HFFc6 (cell line): ENCODE data around the gene DEDD. TPM values are rescaled to one million over a fixed set of nuclear protein-coding genes. Genes with fewer than 3 reads are reported as not detected.

Experiments used
- DNase-seq: peaks from one replicate; pipeline ENCODE4 v3.0.0-alpha.2; 2018
- H3K27ac Mint-ChIP-seq: 2 replicates; pipeline ENCODE4 v1.8.0; 2020; ENCODE audit warnings: mild to moderate bottlenecking, mixed read lengths
- H3K27me3 Mint-ChIP-seq: 2 replicates; pipeline ENCODE4 v1.8.0; 2021; ENCODE audit warnings: mild to moderate bottlenecking, moderate library complexity, mixed read lengths; ENCODE audit not compliant: insufficient read depth
- H3K36me3 Mint-ChIP-seq: 2 replicates; pipeline ENCODE4 v1.8.0; 2021; ENCODE audit warnings: low read depth, mixed read lengths
- H3K4me1 Mint-ChIP-seq: 2 replicates; pipeline ENCODE4 v1.8.0; 2020; ENCODE audit warnings: low read depth, mixed read lengths
- H3K4me3 Mint-ChIP-seq: 2 replicates; pipeline ENCODE4 v1.8.0; 2020; ENCODE audit warnings: mild to moderate bottlenecking, moderate library complexity, mixed read lengths
- H3K9me3 Mint-ChIP-seq: 2 replicates; pipeline ENCODE4 v1.8.0; 2020; ENCODE audit warnings: mild to moderate bottlenecking, mixed read lengths
- total RNA-seq, 6 experiments: library from RNA; stranded (reverse); fragmentation: NEBNext Ultra II Directional; extraction: Animal tissue kit (Norgen Biotek cat#: 25700); gene quantifications; 2 replicates in 1 of 6; 3 replicates in 5 of 6; pipeline ENCODE4 v1.2.3, GENCODE V29; 2021
- TF ChIP-seq, protein P1 (sequence below): fragments of 200-600 bp; sonication (generic); IDR thresholded peaks from 2 replicates; pipeline ENCODE4 v1.5.0; 2021; ENCODE audit warnings: antibody characterized with exemption, mild to moderate bottlenecking

The DEDD gene
- total RNA-seq, 6 experiments from 2014 or later = 29.8 to 39.2 (median 36.0) TPM

DNA sequence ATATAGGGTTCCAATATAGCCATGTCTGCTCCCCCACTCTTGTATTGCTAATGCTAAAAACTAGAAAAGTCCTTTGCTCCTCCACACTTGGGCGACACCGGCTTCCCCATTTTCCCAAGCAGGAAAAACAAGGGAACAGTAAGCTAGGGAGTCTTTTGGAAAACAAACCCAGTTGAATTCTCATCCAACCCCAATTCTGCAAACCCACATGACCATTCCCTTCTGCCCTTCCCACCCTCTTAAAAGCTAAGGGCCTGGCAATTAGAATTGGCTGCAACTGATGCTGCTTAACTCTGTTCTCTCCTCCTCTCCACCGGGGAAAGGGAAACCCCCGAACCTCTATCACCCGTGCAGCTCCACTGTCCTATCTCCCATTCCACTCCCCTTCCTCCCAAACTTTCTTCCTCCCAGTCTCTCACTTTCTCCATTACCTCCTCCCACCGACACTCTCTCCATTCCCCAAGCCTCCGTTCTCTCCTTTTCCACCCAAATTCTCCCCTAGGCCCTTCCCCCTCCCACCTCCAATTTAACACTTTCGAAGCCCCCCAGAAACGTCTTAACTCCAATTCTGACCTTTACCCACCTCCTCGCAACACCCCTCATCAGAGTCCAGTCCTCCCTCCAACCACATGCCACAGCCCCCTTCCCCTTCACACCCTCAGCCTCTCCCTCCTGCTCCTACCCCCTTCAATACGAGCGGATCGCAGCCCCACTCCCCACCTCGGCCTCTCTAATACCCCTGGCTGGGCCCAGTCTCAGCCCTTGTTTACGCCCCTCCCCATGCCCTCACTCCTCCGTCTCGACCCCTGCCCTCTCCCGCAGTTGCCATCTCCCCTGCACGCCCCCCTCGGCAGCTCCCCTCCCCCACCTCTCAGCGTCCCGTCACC is 701 bp downstream of the DEDD start:
- H3K9me3 Mint-ChIP-seq = no peaks in the 10 kb centered on the region
- H3K36me3 Mint-ChIP-seq = peaks cover 32% of the 10 kb centered on the region
- no peak overlapping the region for H3K27ac Mint-ChIP-seq
- TF ChIP-seq, protein P1, sequence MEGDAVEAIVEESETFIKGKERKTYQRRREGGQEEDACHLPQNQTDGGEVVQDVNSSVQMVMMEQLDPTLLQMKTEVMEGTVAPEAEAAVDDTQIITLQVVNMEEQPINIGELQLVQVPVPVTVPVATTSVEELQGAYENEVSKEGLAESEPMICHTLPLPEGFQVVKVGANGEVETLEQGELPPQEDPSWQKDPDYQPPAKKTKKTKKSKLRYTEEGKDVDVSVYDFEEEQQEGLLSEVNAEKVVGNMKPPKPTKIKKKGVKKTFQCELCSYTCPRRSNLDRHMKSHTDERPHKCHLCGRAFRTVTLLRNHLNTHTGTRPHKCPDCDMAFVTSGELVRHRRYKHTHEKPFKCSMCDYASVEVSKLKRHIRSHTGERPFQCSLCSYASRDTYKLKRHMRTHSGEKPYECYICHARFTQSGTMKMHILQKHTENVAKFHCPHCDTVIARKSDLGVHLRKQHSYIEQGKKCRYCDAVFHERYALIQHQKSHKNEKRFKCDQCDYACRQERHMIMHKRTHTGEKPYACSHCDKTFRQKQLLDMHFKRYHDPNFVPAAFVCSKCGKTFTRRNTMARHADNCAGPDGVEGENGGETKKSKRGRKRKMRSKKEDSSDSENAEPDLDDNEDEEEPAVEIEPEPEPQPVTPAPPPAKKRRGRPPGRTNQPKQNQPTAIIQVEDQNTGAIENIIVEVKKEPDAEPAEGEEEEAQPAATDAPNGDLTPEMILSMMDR = no peak
- DNase-seq = peak; percentile 33
- peaks cover 31% of the 10 kb centered on the region for H3K4me1 Mint-ChIP-seq
- H3K4me3 Mint-ChIP-seq = no peak overlapping the region
- H3K27me3 Mint-ChIP-seq = 0 out of 2 replicates have a peak, but pooled peaks cover 1% of the 10 kb centered on the region

DNA sequence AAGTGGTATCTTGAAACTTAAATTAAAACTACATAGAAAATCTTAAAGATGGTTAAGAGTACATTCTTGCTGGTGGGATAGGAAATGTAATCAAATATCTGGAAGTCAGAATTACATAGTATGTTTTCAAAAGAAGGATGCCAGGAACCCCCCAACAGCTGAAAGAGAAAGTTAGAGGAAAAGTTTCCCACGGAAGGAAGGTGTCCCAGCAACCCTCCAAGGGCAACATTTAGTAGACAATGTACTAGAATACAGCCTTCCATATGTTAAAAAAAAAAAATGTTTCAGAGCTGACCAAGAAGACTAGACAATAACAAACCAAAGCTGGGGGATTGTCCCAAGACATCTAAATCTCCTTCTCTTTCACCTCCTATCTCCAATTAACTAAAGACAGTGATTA is 2.2 kb downstream of the DEDD start:
- Mint-ChIP-seq H3K4me3 (no peak overlapping the region), H3K4me1 (peaks cover 40% of the 10 kb centered on the region), H3K36me3 (peaks cover 46% of the 10 kb centered on the region), H3K27ac (no peak overlapping the region), H3K27me3 (0 out of 2 replicates have a peak, but pooled peaks cover 1% of the 10 kb centered on the region), H3K9me3 (no peaks in the 10 kb centered on the region)
- TF ChIP-seq, protein P1 = no peak
- no peak for DNase-seq

DNA sequence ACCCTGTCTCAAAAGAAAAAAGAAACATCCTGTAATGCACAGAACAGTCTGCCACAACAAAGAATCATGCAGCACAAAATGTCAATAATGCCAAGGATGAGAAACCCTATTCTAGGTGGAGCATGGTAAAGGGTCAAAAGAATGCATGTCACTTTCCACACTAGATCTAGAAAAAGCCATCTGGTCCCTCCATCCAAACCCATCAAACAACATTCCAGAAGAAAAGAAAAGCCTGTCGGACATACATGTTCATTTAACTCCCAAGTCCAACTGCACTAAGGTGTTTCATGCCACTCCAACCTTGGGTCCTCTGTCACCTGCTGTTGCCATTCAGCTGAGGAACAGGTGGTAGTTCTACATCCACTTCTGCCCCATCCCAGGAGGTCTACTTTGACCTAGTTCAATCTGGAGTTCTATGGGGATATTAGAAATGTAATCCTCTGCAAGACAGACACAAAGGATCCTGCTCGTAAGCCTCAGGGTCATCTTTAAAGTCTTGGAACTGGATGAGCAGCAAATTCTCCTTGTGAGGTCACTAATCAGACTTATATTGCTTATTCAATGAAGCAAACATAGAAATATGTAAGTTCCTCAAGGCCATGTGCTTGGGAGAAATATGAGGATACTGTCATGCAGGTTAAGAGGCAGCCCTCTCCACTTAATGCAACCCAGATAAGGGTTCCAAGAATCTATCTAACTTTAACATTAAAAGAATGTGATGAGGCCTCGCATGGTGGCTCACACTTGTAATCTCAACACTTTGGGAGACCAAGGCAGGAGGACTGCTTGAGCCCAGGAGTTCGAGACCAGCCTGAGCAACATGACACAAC is 3.7 kb downstream of the DEDD start:
- TF ChIP-seq, protein P1 = no peak
- Mint-ChIP-seq H3K27ac (no peak overlapping the region), H3K27me3 (0 out of 2 replicates have a peak, but pooled peaks cover 1% of the 10 kb centered on the region), H3K36me3 (peaks cover 52% of the 10 kb centered on the region), H3K9me3 (no peaks in the 10 kb centered on the region), H3K4me1 (peaks cover 40% of the 10 kb centered on the region), H3K4me3 (no peak overlapping the region)
- no peak for DNase-seq

DNA sequence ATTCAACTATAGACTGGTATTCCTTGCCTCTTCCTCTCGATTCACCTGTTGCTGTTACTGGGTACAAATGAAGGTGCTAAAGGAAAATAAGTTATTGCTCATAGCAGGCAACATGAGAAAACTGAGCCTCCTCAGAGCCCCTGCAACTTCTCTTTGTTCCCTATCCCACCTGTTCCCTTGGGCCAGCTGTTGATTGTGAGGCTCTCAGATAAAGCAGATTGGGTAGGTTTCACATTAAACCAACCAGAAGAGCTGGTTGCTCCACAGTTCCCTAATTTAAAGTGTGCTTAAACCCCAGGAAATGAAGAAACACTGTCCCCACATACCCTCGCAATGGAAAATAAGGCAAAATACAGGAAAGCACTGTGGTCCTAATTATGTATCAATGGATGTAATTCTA is 4.8 kb downstream of the DEDD start:
- peaks cover 52% of the 10 kb centered on the region for H3K36me3 Mint-ChIP-seq
- peaks cover 40% of the 10 kb centered on the region for H3K4me1 Mint-ChIP-seq
- no peak overlapping the region for H3K4me3 Mint-ChIP-seq
- no peaks in the 10 kb centered on the region for H3K9me3 Mint-ChIP-seq
- H3K27ac Mint-ChIP-seq = no peak overlapping the region
- no peak for DNase-seq
- TF ChIP-seq, protein P1 = no peak
- H3K27me3 Mint-ChIP-seq = 0 out of 2 replicates have a peak, but pooled peaks cover 1% of the 10 kb centered on the region

DNA sequence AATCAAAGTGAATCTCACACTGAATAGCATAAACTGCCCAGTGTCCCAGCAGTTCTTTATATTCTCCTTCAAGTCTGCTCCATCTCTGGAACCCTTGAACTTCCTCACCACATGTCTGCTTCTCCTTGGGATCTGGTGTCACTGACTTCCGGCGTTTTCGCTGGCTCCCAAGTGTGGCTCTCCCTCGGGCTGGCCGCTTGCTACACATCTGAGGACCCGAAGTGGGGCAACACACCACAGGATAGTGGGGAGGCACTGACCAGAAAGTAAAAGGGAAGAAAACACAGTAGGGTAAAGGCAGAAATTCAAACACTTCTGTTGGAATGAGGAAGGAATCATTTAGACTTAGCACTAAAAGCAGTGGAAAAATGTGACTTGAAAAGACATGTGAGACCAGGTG is 9.5 kb downstream of the DEDD start:
- no peak overlapping the region for H3K4me3 Mint-ChIP-seq
- H3K27ac Mint-ChIP-seq = no peak overlapping the region
- H3K9me3 Mint-ChIP-seq = no peaks in the 10 kb centered on the region
- H3K4me1 Mint-ChIP-seq = peaks cover 42% of the 10 kb centered on the region
- H3K36me3 Mint-ChIP-seq = peaks cover 36% of the 10 kb centered on the region
- no peaks in the 10 kb centered on the region; the same call in 1 of the 2 replicates for H3K27me3 Mint-ChIP-seq
- TF ChIP-seq, protein P1 = no peak
- DNase-seq = no peak
